HG02623 (cell line): ENCODE data around the gene PNMT.

ENCODE experiments used
- ATAC-seq: cut with Tn5 transposase; IDR thresholded peaks from one replicate; pipeline ENCODE4 v1.9.1; 2021; ENCODE audit warnings: moderate library complexity; ENCODE audit not compliant: unreplicated experiment

The PNMT gene

GRCh38 chr17:39653316-39653661, 15.0 kb upstream of the PNMT start:
- ATAC-seq: no peak

DNA sequence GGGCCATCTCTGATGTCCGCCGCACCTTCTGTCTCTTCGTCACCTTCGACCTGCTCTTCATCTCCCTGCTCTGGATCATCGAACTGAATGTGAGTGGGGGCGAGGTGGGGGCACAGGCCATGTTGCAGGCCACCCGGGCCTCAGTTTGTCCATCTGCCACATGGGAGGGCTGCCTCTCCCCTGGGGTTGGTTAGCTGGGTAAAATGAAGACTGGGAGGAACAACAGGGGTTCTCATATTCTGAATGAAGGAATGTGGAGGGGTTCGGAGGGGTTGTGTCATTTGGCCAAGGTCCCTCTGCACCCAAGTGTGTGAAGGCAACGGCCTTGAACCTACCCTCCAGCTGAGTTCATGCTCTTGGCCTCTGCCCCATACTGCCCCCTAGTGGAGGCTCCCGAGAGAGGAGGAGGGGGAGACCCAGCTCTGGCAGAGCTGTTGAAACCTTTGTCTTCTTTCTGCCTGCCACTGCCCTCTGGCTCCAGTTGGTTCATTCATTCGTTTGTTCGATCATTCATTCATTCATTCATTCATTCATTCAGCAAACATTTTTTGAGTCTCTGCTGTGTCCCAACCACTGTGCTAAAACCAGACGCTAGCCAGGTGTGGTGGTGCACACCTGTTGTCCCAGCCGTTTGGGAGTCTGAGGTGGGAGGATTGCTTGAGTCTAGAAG, 14.5 kb upstream of the PNMT start:
- ATAC-seq: no peak

GRCh38 chr17:39655105-39655504, 13.1 kb upstream of the PNMT start:
- no peak for ATAC-seq

- ATAC-seq: no peak
Observed at GRCh38 chr17:39658346-39658745, 9.9 kb upstream of the PNMT start.

GRCh38 chr17:39658760-39659159, 9.5 kb upstream of the PNMT start:
- ATAC-seq: no peak

GRCh38 chr17:39659279-39660010, 8.8 kb upstream of the PNMT start:
- no peak for ATAC-seq

GRCh38 chr17:39660011-39660360, 8.3 kb upstream of the PNMT start:
- ATAC-seq: no peak

GRCh38 chr17:39660397-39661385, 7.6 kb upstream of the PNMT start:
- no peak for ATAC-seq

- ATAC-seq: no peak
Observed at GRCh38 chr17:39661744-39662541, 6.3 kb upstream of the PNMT start.

- ATAC-seq: no peak
Observed at GRCh38 chr17:39662551-39663339, 5.5 kb upstream of the PNMT start.

GRCh38 chr17:39663340-39663687, 4.9 kb upstream of the PNMT start:
- no peak for ATAC-seq

- no peak for ATAC-seq
Observed at GRCh38 chr17:39663688-39664580, 4.3 kb upstream of the PNMT start.

- no peak for ATAC-seq
Observed at GRCh38 chr17:39664581-39665561, 3.4 kb upstream of the PNMT start, which contains the start of gene TCAP. TSS of gene TCAP (plus strand) at chr17:39665349. CDS start at chr17:39665360, 11 bp downstream.

- no peak for ATAC-seq
Observed at GRCh38 chr17:39665642-39666224, 2.5 kb upstream of the PNMT start.

DNA sequence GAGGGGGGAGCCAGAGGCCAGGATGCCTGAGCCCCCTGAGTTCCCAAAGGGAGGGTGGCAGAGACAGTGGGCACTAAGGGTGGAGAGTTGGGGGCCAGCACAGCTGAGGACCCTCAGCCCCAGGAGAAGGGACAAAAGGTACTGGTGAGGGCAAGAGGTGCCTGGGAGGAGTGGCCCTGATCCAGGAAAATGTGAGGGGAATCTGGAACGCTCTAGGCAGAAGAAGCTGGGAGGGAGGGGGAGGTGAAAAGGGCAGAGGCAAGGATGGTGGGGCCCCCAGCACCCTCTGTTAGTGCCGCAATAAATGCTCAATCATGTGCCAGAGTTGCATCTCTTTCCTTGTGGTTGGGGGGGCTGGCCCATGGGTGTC, 2.0 kb upstream of the PNMT start:
- no peak for ATAC-seq

GRCh38 chr17:39666601-39667261, 1.5 kb upstream of the PNMT start:
- no peak for ATAC-seq
